Activated CD4-positive, alpha-beta T cell treated with anti-CD3 and anti-CD28 coated beads, Interleukin-2, amount 10 ng/mL, durations not matched to agents 7 days and 5 days (primary cell): ENCODE results near the gene TEP1. TPM values are rescaled to one million over a fixed set of nuclear protein-coding genes. Genes with fewer than 3 reads are reported as not detected.
"Not testable (repeated sequence)": the region's sequence is repeated elsewhere in the genome, so short reads cannot be mapped to it uniquely, and the experiment has no call there.

Experiments
- CTCF ChIA-PET: fragments of 350-600 bp; sonication (Branson Sonifier 250); formaldehyde crosslinking; loops from one replicate; lab custom pipeline; 2021; ENCODE audit warnings: antibody characterized with exemption; lab: Charles Lee
- POLR2A ChIA-PET: fragments of 350-600 bp; sonication (Branson Sonifier 250); formaldehyde crosslinking; loops from one replicate; lab custom pipeline; 2021; ENCODE audit warnings: antibody characterized with exemption; lab: Charles Lee
- DNase-seq: peaks from one replicate; pipeline ENCODE4 v3.0.0-alpha.2; 2020
- H3K27ac Mint-ChIP-seq: one replicate; pipeline ENCODE4 v1.8.0; 2021; ENCODE audit warnings: mild to moderate bottlenecking, moderate library complexity, mixed read lengths
- H3K27me3 Mint-ChIP-seq: one replicate; pipeline ENCODE4 v1.8.0; 2021; ENCODE audit warnings: mixed read lengths
- H3K36me3 Mint-ChIP-seq: one replicate; pipeline ENCODE4 v1.8.0; 2021; ENCODE audit warnings: low read depth, mixed read lengths
- H3K4me1 Mint-ChIP-seq: one replicate; pipeline ENCODE4 v1.8.0; 2021; ENCODE audit warnings: mixed read lengths
- H3K4me3 Mint-ChIP-seq: one replicate; pipeline ENCODE4 v1.8.0; 2021; ENCODE audit warnings: mild to moderate bottlenecking, moderate library complexity, mixed read lengths
- H3K9me3 Mint-ChIP-seq: one replicate; pipeline ENCODE4 v1.8.0; 2021; ENCODE audit warnings: mixed read lengths
- total RNA-seq, 2 experiments: library from RNA; stranded (reverse); gene quantifications; one replicate each; pipeline ENCODE4 v1.2.3, GENCODE V29; 2021

The TEP1 gene
- 10 to 100 TPM; 38.1 to 42.9 TPM for total RNA-seq

DNA sequence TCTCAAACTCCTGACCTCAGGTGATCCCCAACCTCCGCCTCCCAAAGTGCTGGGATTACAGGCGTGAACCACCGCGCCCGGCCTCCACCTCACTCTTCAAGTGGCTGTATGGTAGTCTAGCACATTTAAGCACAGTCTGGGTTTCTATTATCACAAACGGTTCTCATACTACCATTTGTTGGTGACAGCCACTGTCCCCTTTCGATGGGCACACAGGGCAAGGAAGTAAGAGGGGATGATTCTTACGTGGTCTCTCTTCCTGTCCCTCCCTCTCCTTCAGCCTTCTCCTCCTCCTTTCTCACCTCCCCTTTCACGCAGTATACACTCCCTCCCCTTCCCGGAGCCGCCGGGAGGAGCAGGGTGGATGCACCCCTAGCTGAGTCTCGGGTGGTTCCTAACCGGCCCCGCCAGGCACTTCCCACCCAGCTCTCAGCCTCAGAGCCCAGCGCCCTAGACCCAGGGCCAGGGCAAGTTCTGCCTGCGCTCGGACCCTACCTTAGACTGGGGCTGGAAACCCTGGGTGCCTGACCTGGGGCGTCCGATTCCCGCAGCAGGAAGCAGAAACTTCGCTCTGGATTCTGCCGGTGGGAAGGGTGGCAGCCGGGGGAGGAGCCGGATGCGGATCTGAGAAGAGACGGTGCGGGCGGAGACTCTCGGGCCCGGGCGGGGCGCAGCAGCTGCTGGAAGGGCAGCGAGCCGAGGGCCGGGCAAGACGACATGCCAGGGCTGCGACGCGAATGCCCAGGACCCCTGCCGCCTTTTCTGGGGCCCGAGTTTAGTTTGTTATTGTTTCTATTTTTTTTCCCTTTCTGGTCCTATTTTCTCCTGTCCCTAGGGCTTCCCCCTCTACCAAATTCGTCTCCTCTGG is at the start of gene TEP1:
TEP1 (minus strand) TSS at position 626 of the 868 bp plus-strand sequence. CDS start 5,062 bp downstream, outside the sequence.
- peaks cover 4% of the 10 kb centered on the region for H3K36me3 Mint-ChIP-seq
- ChIA-PET POLR2A (interaction anchor here (0.6 to 2.2 kb wide), 2 partner anchors 42 to 70 kb away, joined by 3 to 9 read pairs; partner anchors contain the start of genes APEX1, OSGEP and PARP2), CTCF (interaction anchor here (1.1 to 1.5 kb wide), 3 partner anchors 10 to 14 kb away, joined by 3 to 6 read pairs (median 3); no protein-coding TSS in a partner anchor)
- H3K4me1 Mint-ChIP-seq: peaks cover 47% of the 10 kb centered on the region
- DNase-seq: peak; percentile 78
- no peaks in the 10 kb centered on the region for H3K27me3 Mint-ChIP-seq
- H3K9me3 Mint-ChIP-seq: no peaks in the 10 kb centered on the region
- H3K27ac Mint-ChIP-seq: peak within 1 kb of the TSS; percentile 92
- peak within 1 kb of the TSS; percentile 94 for H3K4me3 Mint-ChIP-seq

DNA sequence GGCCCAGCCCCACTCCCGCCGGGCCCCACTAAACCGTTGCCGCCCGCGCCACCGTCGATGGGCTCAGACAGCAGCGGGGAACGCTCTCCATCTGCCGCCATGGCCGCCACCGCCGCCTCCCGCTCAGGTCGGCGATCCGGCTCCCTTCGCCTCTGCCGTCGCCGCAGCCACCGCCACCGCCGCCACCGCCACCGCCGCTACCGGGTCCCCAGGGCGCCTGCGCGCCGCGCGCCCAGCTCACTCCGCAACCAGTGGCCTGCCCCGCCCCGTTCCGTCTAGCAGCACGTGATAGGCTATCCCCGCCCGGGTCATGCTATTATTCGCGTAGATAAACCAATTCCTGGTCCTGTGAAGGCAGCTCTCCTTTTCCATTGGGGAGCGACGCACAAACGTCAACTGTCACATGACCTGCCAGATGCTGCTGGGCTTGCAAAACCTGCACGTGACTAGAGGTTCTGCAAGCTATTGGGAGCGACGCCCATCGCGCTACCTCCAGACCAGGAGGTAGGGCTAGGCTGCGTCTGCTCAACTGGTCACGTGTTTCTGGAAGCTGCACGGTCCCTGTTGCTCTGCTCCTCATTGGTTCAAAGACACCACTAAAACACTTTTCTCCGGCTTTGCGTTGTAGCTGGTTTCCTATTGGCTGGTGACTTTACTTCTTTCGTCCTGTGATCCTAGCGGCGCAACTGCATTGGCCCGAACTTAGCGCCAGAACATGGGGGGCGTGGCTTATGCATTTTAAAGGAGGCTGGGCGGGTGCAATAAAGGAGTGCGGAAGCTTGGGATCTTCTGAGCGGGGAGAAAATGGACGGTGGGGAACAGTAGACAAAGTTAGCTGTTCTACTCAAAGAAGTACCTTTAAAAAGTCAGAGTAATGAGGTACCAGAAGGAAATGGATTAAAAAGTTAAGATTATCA is 48.2 kb upstream of the TEP1 start, which contains the start of gene PIP4P1:
PIP4P1 (minus strand) TSS at position 210 of the 917 bp plus-strand sequence; CDS start at position 101, 109 bp downstream.
- peak within 1 kb of the TSS; percentile 87 for H3K4me3 Mint-ChIP-seq
- peak within 1 kb of the TSS; percentile 95 for H3K27ac Mint-ChIP-seq
- peaks cover 28% of the 10 kb centered on the region for H3K36me3 Mint-ChIP-seq
- POLR2A ChIA-PET: interaction anchor here (0.9 to 1.5 kb wide), 4 partner anchors 8 to 222 kb away, joined by 3 to 9 read pairs (median 4); partner anchors contain the start of genes PARP2 and PNP
- H3K9me3 Mint-ChIP-seq: no peaks in the 10 kb centered on the region
- peaks cover 33% of the 10 kb centered on the region for H3K4me1 Mint-ChIP-seq
- H3K27me3 Mint-ChIP-seq: no peaks in the 10 kb centered on the region
- CTCF ChIA-PET: interaction anchor here (0.6 to 1.1 kb wide), 8 partner anchors 19 to 131 kb away, joined by 3 to 8 read pairs (median 3); partner anchors contain the start of gene PARP2
- DNase-seq: peak; percentile 99

GRCh38 chr14:20460458-20461224 is 47.3 kb upstream of the TEP1 start:
- POLR2A ChIA-PET: interaction anchor here (0.5 to 1.5 kb wide), 5 partner anchors 9 to 223 kb away, joined by 3 to 9 read pairs (median 5); partner anchors contain the start of genes PARP2 and PNP
- peak; percentile 66 for DNase-seq
- Mint-ChIP-seq H3K9me3 (no peaks in the 10 kb centered on the region), H3K27me3 (no peaks in the 10 kb centered on the region), H3K4me1 (peaks cover 33% of the 10 kb centered on the region), H3K4me3 (peak overlapping the region; percentile 87), H3K36me3 (peaks cover 28% of the 10 kb centered on the region), H3K27ac (peak overlapping the region; percentile 93)
- CTCF ChIA-PET: interaction anchor here (0.6 to 1.1 kb wide), 4 partner anchors 20 to 119 kb away, joined by 3 to 5 read pairs (median 3); no protein-coding TSS in a partner anchor

DNA sequence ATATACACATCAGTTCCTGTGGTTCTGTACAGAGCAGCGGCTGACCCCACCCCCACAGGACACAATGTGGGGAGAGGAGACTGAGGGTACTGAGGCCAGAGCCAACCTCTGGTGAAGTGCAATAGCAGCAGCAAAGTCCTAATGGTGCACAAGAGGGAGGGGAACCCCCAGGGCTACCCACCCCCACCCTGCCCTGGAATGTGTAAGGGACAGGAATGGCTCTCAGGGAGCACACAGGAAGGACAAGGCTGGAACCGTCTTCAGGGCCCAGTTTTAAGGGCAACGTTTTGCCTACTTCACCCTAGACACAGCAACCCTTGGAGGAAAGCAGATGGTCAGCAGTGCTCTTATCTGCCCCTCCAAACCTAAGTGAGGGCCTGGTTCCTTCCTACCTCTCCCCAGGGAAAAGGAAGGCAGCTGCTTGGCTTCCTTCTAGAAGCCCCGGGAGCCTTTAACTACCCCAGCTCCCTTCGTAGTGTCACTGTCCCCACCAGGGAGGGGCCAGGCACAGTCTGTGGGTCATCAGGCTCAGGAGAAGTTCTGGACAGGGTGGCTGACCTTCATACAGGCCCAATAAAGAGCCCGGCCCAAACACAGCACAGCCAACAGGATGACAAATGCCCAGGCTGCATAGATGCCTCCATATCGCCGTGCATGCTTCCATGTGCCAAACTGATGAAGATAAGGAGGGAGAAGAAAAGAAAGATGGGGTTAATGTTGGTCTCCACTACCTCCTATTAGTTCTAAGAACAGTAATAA is 44.9 kb upstream of the TEP1 start:
- Mint-ChIP-seq H3K36me3 (peaks cover 28% of the 10 kb centered on the region), H3K4me1 (peaks cover 33% of the 10 kb centered on the region), H3K27ac (no peak overlapping the region), H3K9me3 (no peaks in the 10 kb centered on the region), H3K27me3 (no peaks in the 10 kb centered on the region), H3K4me3 (no peak overlapping the region)
- ChIA-PET POLR2A (no interaction called here), CTCF (no interaction called here)
- DNase-seq: no peak

DNA sequence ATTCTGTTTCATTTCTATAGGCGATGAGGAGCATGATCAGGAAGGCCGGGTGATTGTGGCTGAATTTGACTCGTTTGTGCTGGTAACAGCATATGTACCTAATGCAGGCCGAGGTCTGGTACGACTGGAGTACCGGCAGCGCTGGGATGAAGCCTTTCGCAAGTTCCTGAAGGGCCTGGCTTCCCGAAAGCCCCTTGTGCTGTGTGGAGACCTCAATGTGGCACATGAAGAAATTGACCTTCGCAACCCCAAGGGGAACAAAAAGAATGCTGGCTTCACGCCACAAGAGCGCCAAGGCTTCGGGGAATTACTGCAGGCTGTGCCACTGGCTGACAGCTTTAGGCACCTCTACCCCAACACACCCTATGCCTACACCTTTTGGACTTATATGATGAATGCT is 43.7 kb upstream of the TEP1 start:
- ChIA-PET CTCF (no interaction called here), POLR2A (no interaction called here)
- DNase-seq: no peak
- H3K9me3 Mint-ChIP-seq: no peaks in the 10 kb centered on the region
- H3K27me3 Mint-ChIP-seq: no peaks in the 10 kb centered on the region
- no peak overlapping the region for H3K27ac Mint-ChIP-seq
- peaks cover 38% of the 10 kb centered on the region for H3K4me1 Mint-ChIP-seq
- H3K4me3 Mint-ChIP-seq: no peak overlapping the region
- peaks cover 33% of the 10 kb centered on the region for H3K36me3 Mint-ChIP-seq

DNA sequence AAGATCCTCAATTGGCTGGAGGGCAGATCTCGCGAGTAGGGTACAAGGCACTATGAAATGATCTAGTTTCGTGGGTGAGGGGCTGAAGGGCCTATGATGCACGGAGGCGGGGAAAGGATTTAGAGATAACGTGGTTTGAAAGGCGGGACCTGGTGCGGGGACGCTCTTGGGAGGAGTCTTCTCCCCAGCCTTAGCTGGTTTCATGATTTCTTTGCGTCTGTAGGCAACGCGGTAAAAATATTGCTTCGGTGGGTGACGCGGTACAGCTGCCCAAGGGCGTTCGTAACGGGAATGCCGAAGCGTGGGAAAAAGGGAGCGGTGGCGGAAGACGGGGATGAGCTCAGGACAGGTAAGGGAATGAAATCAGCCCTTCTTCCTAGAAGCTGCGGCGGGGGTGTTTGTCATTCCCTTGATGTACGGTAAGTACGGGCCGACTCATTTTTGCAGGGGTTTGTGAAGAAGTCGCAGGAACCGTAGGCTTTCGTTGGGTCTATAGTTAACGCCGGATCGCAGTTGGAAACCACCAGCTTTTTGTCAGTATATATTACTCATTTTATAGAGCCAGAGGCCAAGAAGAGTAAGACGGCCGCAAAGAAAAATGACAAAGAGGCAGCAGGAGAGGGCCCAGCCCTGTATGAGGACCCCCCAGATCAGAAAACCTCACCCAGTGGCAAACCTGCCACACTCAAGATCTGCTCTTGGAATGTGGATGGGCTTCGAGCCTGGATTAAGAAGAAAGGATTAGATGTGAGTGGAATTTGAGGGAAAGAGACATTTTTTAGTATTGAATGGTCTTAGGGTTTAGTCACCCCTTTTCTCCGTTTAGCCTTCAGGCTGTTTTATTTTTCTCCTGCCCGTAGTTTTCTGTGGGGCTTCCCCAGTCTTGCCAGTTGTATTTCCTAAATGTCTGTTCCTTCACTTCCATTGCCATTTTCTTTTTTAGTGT is 42.3 kb upstream of the TEP1 start:
- Mint-ChIP-seq H3K4me1 (peaks cover 33% of the 10 kb centered on the region), H3K9me3 (no peaks in the 10 kb centered on the region), H3K36me3 (peaks cover 36% of the 10 kb centered on the region), H3K4me3 (no peak overlapping the region), H3K27ac (no peak overlapping the region), H3K27me3 (no peaks in the 10 kb centered on the region)
- CTCF ChIA-PET: interaction anchor here (0.9 to 1.9 kb wide), 8 partner anchors 12 to 113 kb away, joined by 3 to 9 read pairs (median 3); partner anchors contain the start of gene PARP2
- peak; percentile 80 for DNase-seq
- POLR2A ChIA-PET: interaction anchor here (0.5 to 2.1 kb wide), 5 partner anchors 10 to 112 kb away, joined by 3 to 10 read pairs (median 3); partner anchors contain the start of genes PARP2 and TEP1

GRCh38 chr14:20454516-20455354 is 41.4 kb upstream of the TEP1 start, which contains the start of the genes APEX1 and OSGEP:
Gene APEX1, plus strand, starts transcription at chr14:20455226. Its CDS starts 420 bp downstream, at chr14:20455646.
Gene OSGEP, minus strand, starts transcription at chr14:20454812. Its CDS starts 129 bp downstream, at chr14:20454683.
- H3K36me3 Mint-ChIP-seq: peaks cover 33% of the 10 kb centered on the region
- ChIA-PET CTCF (interaction anchor here (0.9 to 1.9 kb wide), 6 partner anchors 13 to 112 kb away, joined by 3 to 9 read pairs (median 4); partner anchors contain the start of gene PARP2), POLR2A (interaction anchor here (0.5 to 2.1 kb wide), 4 partner anchors 15 to 112 kb away, joined by 3 to 10 read pairs (median 4); partner anchors contain the start of genes PARP2 and TEP1)
- no peaks in the 10 kb centered on the region for H3K27me3 Mint-ChIP-seq
- no peak within 1 kb of the TSS for H3K27ac Mint-ChIP-seq
- peaks cover 24% of the 10 kb centered on the region for H3K4me1 Mint-ChIP-seq
- peak within 1 kb of the TSS; percentile 3 for H3K4me3 Mint-ChIP-seq
- no peaks in the 10 kb centered on the region for H3K9me3 Mint-ChIP-seq
- peak; percentile 99 for DNase-seq

GRCh38 chr14:20452831-20453230 is 39.5 kb upstream of the TEP1 start:
- ChIA-PET POLR2A (interaction anchor here (0.6 kb wide), 1 partner anchor 109 kb away, joined by 3 read pairs; no protein-coding TSS in a partner anchor), CTCF (interaction anchor here (0.6 to 1.6 kb wide), 2 partner anchors 30 to 37 kb away, joined by 4 to 5 read pairs; no protein-coding TSS in a partner anchor)
- peaks cover 13% of the 10 kb centered on the region for H3K4me1 Mint-ChIP-seq
- H3K9me3 Mint-ChIP-seq, H3K27me3 Mint-ChIP-seq, DNase-seq: not testable (repeated sequence)
- peak overlapping the region; percentile 45 for H3K4me3 Mint-ChIP-seq
- H3K27ac Mint-ChIP-seq: peak overlapping the region; percentile 31
- peaks cover 39% of the 10 kb centered on the region for H3K36me3 Mint-ChIP-seq

DNA sequence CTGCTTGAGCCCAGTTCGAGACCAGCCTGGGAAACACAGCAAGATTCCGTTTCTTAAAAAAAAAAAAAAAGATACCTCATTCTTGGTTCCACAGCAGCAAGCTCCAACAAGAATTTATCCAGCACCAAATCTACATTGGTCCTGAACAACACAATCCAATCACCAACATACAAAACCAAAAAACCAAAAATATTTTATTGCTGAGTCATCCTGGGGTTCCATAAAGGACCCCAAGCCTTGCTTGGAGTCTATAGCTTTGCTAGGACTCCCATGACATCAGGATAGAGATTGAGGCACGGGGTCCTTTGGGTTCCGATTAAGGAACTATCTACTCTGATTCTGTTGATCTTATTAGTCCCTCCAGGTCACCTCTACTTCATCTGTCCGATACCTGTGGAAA is 33.6 kb upstream of the TEP1 start:
- Mint-ChIP-seq H3K4me3 (no peak overlapping the region), H3K4me1 (peaks cover 3% of the 10 kb centered on the region), H3K27me3 (no peaks in the 10 kb centered on the region), H3K27ac (no peak overlapping the region), H3K9me3 (no peaks in the 10 kb centered on the region), H3K36me3 (peaks cover 45% of the 10 kb centered on the region)
- POLR2A ChIA-PET: no interaction called here
- DNase-seq: no peak
- CTCF ChIA-PET: interaction anchor here (1.1 to 1.3 kb wide), 2 partner anchors 29 to 31 kb away, joined by 3 to 4 read pairs; no protein-coding TSS in a partner anchor
